IMR-90 (cell line): ENCODE measurements around the gene CABP4. TPM values are rescaled to one million over a fixed set of nuclear protein-coding genes. Genes with fewer than 3 reads are reported as not detected.

Source experiments
- ATAC-seq: fragments of 200-7000 bp; cut with Tn5 transposase; 2 replicates; pipeline ENCODE4 v1.9.1; 2020; ENCODE audit warnings: low read depth, mild to moderate bottlenecking, moderate library complexity
- BruUV-seq: library from RNA; stranded (reverse); fragments of 400-500 nt; replicated peaks from 2 replicates; lab custom pipeline; 2021; lab: Mats Ljungman, UMichigan
- CTCF ChIA-PET: fragments of 300-600 bp; formaldehyde crosslinking; extraction: SDS; loops from one replicate; lab custom pipeline; 2021; ENCODE audit warnings: antibody characterized with exemption; lab: Yijun Ruan, JAX
- POLR2A ChIA-PET: fragments of 300-600 bp; sonication (Branson Sonifier 250); formaldehyde crosslinking; loops from one replicate; lab custom pipeline; 2022; ENCODE audit warnings: antibody characterized with exemption; ENCODE audit not compliant: unreplicated experiment; lab: Charles Lee
- DNase-seq: peaks from one replicate; pipeline ENCODE4 v3.0.0; 2013
- H2AFZ ChIP-seq: replicated peaks from 2 replicates; pipeline ENCODE3; 2013; ENCODE audit warnings: low read length, mild to moderate bottlenecking; ENCODE audit not compliant: poor library complexity
- H2AK5ac ChIP-seq: 2 replicates; pipeline ENCODE4 v1.6.1; 2013; ENCODE audit warnings: low read depth, low read length, inconsistent platforms
- H2AK9ac ChIP-seq: replicated peaks from 2 replicates; pipeline ENCODE3; 2013; ENCODE audit warnings: mild to moderate bottlenecking, low read depth, low read length, moderate library complexity; ENCODE audit not compliant: poor library complexity
- H2BK120ac ChIP-seq: 2 replicates; pipeline ENCODE4 v1.6.1; 2013; ENCODE audit warnings: low read depth, low read length, inconsistent platforms
- H2BK15ac ChIP-seq: 3 replicates; pipeline ENCODE4 v1.6.1; 2013; ENCODE audit warnings: low read depth, low read length, inconsistent platforms
- H2BK20ac ChIP-seq: 2 replicates; pipeline ENCODE4 v1.6.1; 2013; ENCODE audit warnings: low read depth, mild to moderate bottlenecking, inconsistent platforms, low read length, moderate library complexity
- H2BK5ac ChIP-seq: 2 replicates; pipeline ENCODE4 v1.6.1; 2013; ENCODE audit warnings: mild to moderate bottlenecking, low read depth, low read length, inconsistent platforms; ENCODE audit not compliant: poor library complexity, severe bottlenecking
- H3K14ac ChIP-seq: replicated peaks from 2 replicates; pipeline ENCODE4 v1.6.1; 2013; ENCODE audit warnings: low read depth, low read length, inconsistent platforms
- H3K18ac ChIP-seq: 2 replicates; pipeline ENCODE4 v1.6.1; 2013; ENCODE audit warnings: low read depth, low read length, control low read depth
- H3K23ac ChIP-seq: 2 replicates; pipeline ENCODE4 v1.6.1; 2013; ENCODE audit warnings: low read depth, low read length, inconsistent platforms
- H3K27ac ChIP-seq: 2 replicates; pipeline ENCODE4 v1.5.1; 2013; ENCODE audit warnings: mild to moderate bottlenecking, control low read depth, low read length; ENCODE audit not compliant: insufficient read depth
- H3K27me3 ChIP-seq: 2 replicates; pipeline ENCODE4 v1.6.1; 2013; ENCODE audit warnings: low read length; ENCODE audit not compliant: control insufficient read depth, insufficient read depth
- H3K36me3 ChIP-seq: 2 replicates; pipeline ENCODE4 v1.6.1; 2013; ENCODE audit warnings: low read length, mixed read lengths; ENCODE audit not compliant: control insufficient read depth, insufficient read depth
- H3K4ac ChIP-seq: 2 replicates; pipeline ENCODE4 v1.6.1; 2013; ENCODE audit warnings: low read depth, low read length, inconsistent platforms
- H3K4me1 ChIP-seq: 2 replicates; pipeline ENCODE4 v1.6.1; 2013; ENCODE audit warnings: low read length, mixed read lengths; ENCODE audit not compliant: control insufficient read depth, insufficient read depth
- H3K4me2 ChIP-seq: 2 replicates; pipeline ENCODE4 v1.6.1; 2013; ENCODE audit warnings: low read depth, mild to moderate bottlenecking, control low read depth, low read length, moderate library complexity
- H3K4me3 ChIP-seq: 2 replicates; pipeline ENCODE4 v1.5.1; 2013; ENCODE audit warnings: low read depth, mild to moderate bottlenecking, control low read depth, low read length, moderate library complexity; ENCODE audit not compliant: insufficient read depth
- H3K56ac ChIP-seq: 2 replicates; pipeline ENCODE4 v1.6.1; 2013; ENCODE audit warnings: low read length, inconsistent platforms; ENCODE audit not compliant: insufficient read depth; ENCODE audit errors: extremely low read depth
- H3K79me1 ChIP-seq, 2 experiments: 2 replicates each; pipeline ENCODE4 v1.6.1; 2013; ENCODE audit warnings: low read length in 2 of 2, inconsistent platforms in 1 of 2, low read depth in 1 of 2
- H3K9ac ChIP-seq: 2 replicates; pipeline ENCODE4 v1.6.1; 2013; ENCODE audit warnings: low read depth, low read length, control low read depth
- H3K9me1 ChIP-seq: 2 replicates; pipeline ENCODE4 v1.6.1; 2013; ENCODE audit warnings: low read length, inconsistent platforms; ENCODE audit not compliant: insufficient read depth
- H3K9me3 ChIP-seq: 2 replicates; pipeline ENCODE4 v1.6.1; 2013; ENCODE audit warnings: low read length; ENCODE audit not compliant: control insufficient read depth, insufficient read depth
- H4K20me1 ChIP-seq: 2 replicates; pipeline ENCODE4 v1.6.1; 2013; ENCODE audit warnings: low read length, inconsistent platforms; ENCODE audit not compliant: insufficient read depth
- H4K5ac ChIP-seq: 2 replicates; pipeline ENCODE4 v1.6.1; 2013; ENCODE audit warnings: mild to moderate bottlenecking, low read depth, low read length, control low read depth
- H4K8ac ChIP-seq, 2 experiments: 2 replicates each; pipeline ENCODE4 v1.6.1; 2013; ENCODE audit warnings: low read depth in 2 of 2, low read length in 2 of 2, control low read depth in 1 of 2, inconsistent platforms in 1 of 2
- H4K91ac ChIP-seq: 2 replicates; pipeline ENCODE4 v1.6.1; 2013; ENCODE audit warnings: low read depth, low read length, inconsistent platforms; ENCODE audit not compliant: insufficient read depth
- BHLHE40 ChIP-seq: fragments of 150-350 bp; IDR thresholded peaks from 2 replicates; pipeline ENCODE4 v1.6.1; 2016; ENCODE audit warnings: mild to moderate bottlenecking, low read depth, low read length
- CTCF ChIP-seq: conservative IDR thresholded peaks from 2 replicates; pipeline ENCODE4 v1.5.1; 2012; ENCODE audit warnings: mild to moderate bottlenecking, low read depth, low read length, improper control_type of control experiment
- MAFK ChIP-seq: IDR thresholded peaks from 2 replicates; pipeline ENCODE4 v1.6.1; 2012; ENCODE audit warnings: low read depth, low read length, improper control_type of control experiment
- MAZ ChIP-seq: IDR thresholded peaks from 2 replicates; pipeline ENCODE4 v1.6.1; 2012; ENCODE audit warnings: low read depth, mild to moderate bottlenecking, low read length, improper control_type of control experiment, moderate library complexity, borderline replicate concordance
- MXI1 ChIP-seq: IDR thresholded peaks from 2 replicates; pipeline ENCODE4 v1.6.1; 2012; ENCODE audit warnings: low read depth, mild to moderate bottlenecking, low read length, moderate library complexity, borderline replicate concordance
- NFE2L2 ChIP-seq: fragments of 150-350 bp; IDR thresholded peaks from 2 replicates; pipeline ENCODE4 v1.6.1; 2016; ENCODE audit warnings: low read depth, mild to moderate bottlenecking, low read length
- RAD21 ChIP-seq: IDR thresholded peaks from 2 replicates; pipeline ENCODE4 v1.6.1; 2012; ENCODE audit warnings: low read length, improper control_type of control experiment
- RCOR1 ChIP-seq: IDR thresholded peaks from 2 replicates; pipeline ENCODE4 v1.6.1; 2012; ENCODE audit warnings: mild to moderate bottlenecking, low read length, improper control_type of control experiment; ENCODE audit not compliant: insufficient replicate concordance
- SMC3 ChIP-seq: fragments of 150-350 bp; IDR thresholded peaks from 2 replicates; pipeline ENCODE4 v1.6.1; 2016; ENCODE audit warnings: low read depth, mild to moderate bottlenecking, antibody characterized with exemption, low read length, moderate library complexity
- WGBS, 2 experiments: methylation state at CpG; one replicate each; pipeline versions ENCODE4 v1.1.5 to v1.1.7; 2013; ENCODE audit warnings: missing lambda C conversion rate in 2 of 2; ENCODE audit not compliant: insufficient read length in 1 of 2; ENCODE audit errors: extremely low coverage in 2 of 2; 5-methylcytosine and 5-hydroxymethylcytosine counted together
- dilution Hi-C: fragments of 300-500 bp; cut with HindIII; formaldehyde crosslinking; loops from one replicate; pipeline ENCODE4 v1.14.3; 2018; ENCODE audit warnings: low sequenced_read_pairs; ENCODE audit not compliant: unreplicated experiment
- in situ Hi-C: fragments of 300-500 bp; cut with MboI; formaldehyde crosslinking; loops from 3 replicates; pipeline ENCODE4 v1.14.3; 2019; ENCODE audit warnings: low sequenced_read_pairs, inconsistent platforms, mixed read lengths
- intact Hi-C: fragments of 100-400 bp; cut with micrococcal nuclease; formaldehyde crosslinking; loops from 2 replicates; pipeline ENCODE4 v1.10.0; 2022
- polyA plus RNA-seq, 3 experiments: library from polyadenylated mRNA; depleted of rRNA; stranded (reverse); fragments of >200 nt; gene quantifications; 2 replicates each; pipeline ENCODE4 v1.2.3, GENCODE V29; 2012; ENCODE audit warnings: low replicate concordance in 1 of 3
- total RNA-seq: library from RNA; depleted of rRNA; stranded (reverse); fragments of >200 nt; gene quantifications from 2 replicates; pipeline ENCODE4 v1.2.3, GENCODE V29; 2012
- TF ChIP-seq, protein P1 (sequence below): fragments of 150-350 bp; IDR thresholded peaks from 2 replicates; pipeline ENCODE4 v1.6.1; 2016; ENCODE audit warnings: low read depth, mild to moderate bottlenecking, low read length, moderate library complexity, borderline replicate concordance
- TF ChIP-seq, protein P2 (sequence below): fragments of 150-350 bp; IDR thresholded peaks from 2 replicates; pipeline ENCODE4 v1.6.1; 2017; ENCODE audit warnings: mild to moderate bottlenecking, antibody characterized with exemption, low read length, low read depth

CABP4 gene
- total and polyA plus RNA-seq, 2 of the 4 experiments (the other 2 are of a cell fraction): not detected

DNA sequence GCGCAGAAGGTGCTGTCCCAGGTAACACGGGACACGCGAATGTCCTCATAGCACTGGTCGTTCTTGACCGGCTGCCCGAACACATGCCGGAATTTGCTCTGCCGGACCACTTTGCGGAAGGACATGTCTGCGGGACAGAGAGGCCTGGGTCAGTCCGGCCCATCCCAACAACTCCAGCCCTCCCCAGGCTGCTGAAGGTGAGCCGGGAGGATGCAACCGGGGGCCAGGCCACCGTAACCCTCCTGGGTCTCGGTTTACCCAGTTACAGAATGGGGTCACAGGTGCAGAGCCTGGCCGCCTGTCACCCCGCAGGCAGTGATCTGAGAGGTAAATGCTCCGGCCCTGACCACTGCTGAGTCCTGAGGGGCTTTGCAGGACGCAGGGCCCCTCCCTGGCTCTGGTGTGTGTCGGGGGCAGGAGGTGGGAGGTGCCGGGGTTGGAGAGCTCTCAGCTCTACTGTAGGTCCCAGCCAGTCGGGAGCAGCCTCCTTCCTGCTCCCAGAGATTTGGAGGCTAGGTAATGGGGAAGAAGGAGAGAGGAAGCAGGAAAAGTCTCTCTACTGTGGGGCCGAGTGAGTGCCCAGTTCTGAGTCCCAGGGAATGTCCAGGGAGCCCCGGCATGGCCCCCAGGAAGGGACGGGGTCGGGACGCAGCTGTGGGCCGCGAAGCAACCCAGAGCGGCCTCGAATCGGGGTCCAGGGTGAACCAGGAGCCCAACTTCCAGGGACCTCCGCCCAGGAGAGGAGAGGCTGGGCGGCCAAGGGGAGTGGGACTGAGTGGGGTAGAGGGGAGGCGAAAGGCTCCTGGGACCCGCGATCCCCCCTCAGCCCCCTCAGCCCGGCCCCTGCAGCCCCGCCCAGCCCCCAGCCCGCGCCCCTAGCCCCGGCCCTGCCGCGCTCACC is 12.4 kb upstream of the CABP4 start:
- H4K91ac ChIP-seq: peak overlapping the region; percentile 89
- no peaks in the 10 kb centered on the region for H3K9me3 ChIP-seq
- H2BK5ac ChIP-seq: peak overlapping the region; percentile 65
- H3K79me1 ChIP-seq: peaks cover 8 to 26% of the 10 kb centered on the region in 2 experiments
- peak overlapping the region; percentile 97 for H3K14ac ChIP-seq
- H3K4me2 ChIP-seq: peak overlapping the region; percentile 90
- 50% methylated on average over 8 of the region's 45 CpGs; no CpG with 5 or more reads in 1 of the 2 experiments for WGBS, 2 experiments
- peak overlapping the region; percentile 69 for H4K5ac ChIP-seq
- peak overlapping the region; percentile 97 for H3K9ac ChIP-seq
- peaks cover 8% of the 10 kb centered on the region; the same call in 1 of the 2 replicates for H3K9me1 ChIP-seq
- BruUV-seq: no TSS peak
- H4K20me1 ChIP-seq: peaks cover 8% of the 10 kb centered on the region
- peak overlapping the region; percentile 100 for H2AK9ac ChIP-seq
- H2BK20ac ChIP-seq: no peak overlapping the region
- POLR2A ChIA-PET: interaction anchor here (0.6 kb wide), 1 partner anchor 26 kb away, joined by 6 read pairs; no protein-coding TSS in a partner anchor
- H3K36me3 ChIP-seq: peaks cover 35% of the 10 kb centered on the region; the same call in 1 of the 2 replicates
- H3K27me3 ChIP-seq: no peaks in the 10 kb centered on the region
- peak overlapping the region; percentile 97 for H3K4me3 ChIP-seq
- H3K27ac ChIP-seq: peak overlapping the region; percentile 89
- 0 out of 2 replicates have a peak overlapping the region, but pooled peaks have one; percentile 19 for H2BK120ac ChIP-seq
- no peak overlapping the region; the same call in 2 of the 3 replicates for H2BK15ac ChIP-seq
- ATAC-seq (peak; percentile 27), DNase-seq (no peak)
- H2AFZ ChIP-seq: peak overlapping the region; percentile 89
- peak overlapping the region; percentile 91 for H3K23ac ChIP-seq
- peak overlapping the region; percentile 83 for H3K4ac ChIP-seq
- peak overlapping the region; percentile 55 to 93; a peak in 2 of 4 replicates for H4K8ac ChIP-seq
- no peak overlapping the region; the same call in 1 of the 2 replicates for H3K18ac ChIP-seq
- intact Hi-C loops (loop anchor here (1.0 kb wide), 2 partner anchors 26 to 64 kb away; no protein-coding TSS in a partner anchor), dilution Hi-C loops (no loop called here), in situ Hi-C loops (no loop called here)
- peak overlapping the region; percentile 59 for H3K56ac ChIP-seq
- no peak for TF ChIP-seq MXI1
- no peak for TF ChIP-seq RAD21
- TF ChIP-seq, protein P1, sequence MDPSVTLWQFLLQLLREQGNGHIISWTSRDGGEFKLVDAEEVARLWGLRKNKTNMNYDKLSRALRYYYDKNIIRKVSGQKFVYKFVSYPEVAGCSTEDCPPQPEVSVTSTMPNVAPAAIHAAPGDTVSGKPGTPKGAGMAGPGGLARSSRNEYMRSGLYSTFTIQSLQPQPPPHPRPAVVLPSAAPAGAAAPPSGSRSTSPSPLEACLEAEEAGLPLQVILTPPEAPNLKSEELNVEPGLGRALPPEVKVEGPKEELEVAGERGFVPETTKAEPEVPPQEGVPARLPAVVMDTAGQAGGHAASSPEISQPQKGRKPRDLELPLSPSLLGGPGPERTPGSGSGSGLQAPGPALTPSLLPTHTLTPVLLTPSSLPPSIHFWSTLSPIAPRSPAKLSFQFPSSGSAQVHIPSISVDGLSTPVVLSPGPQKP: no peak
- TF ChIP-seq RCOR1: no peak
- no peak for TF ChIP-seq MAFK
- no peak for TF ChIP-seq MAZ
- TF ChIP-seq, protein P2, sequence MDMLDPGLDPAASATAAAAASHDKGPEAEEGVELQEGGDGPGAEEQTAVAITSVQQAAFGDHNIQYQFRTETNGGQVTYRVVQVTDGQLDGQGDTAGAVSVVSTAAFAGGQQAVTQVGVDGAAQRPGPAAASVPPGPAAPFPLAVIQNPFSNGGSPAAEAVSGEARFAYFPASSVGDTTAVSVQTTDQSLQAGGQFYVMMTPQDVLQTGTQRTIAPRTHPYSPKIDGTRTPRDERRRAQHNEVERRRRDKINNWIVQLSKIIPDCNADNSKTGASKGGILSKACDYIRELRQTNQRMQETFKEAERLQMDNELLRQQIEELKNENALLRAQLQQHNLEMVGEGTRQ: no peak
- no peak for TF ChIP-seq CTCF
- no peak for TF ChIP-seq NFE2L2
- no peak for TF ChIP-seq SMC3
- no peak for TF ChIP-seq BHLHE40
- H2AK5ac ChIP-seq: peak overlapping the region; percentile 86
- H3K4me1 ChIP-seq: peaks cover 3% of the 10 kb centered on the region; the same call in 1 of the 2 replicates
- CTCF ChIA-PET: no interaction called here
